ENCODE results near the gene MGMT. TPM values are rescaled to one million over a fixed set of nuclear protein-coding genes. Genes with fewer than 3 reads are reported as not detected.

Gene MGMT
- total and polyA plus RNA-seq, 2 donors (not counting 1 experiment from before 2014, with no cell fraction given) = 1.9 to 29.1 TPM

- H3K9ac ChIP-seq (ENCODE audit: insufficient read depth, low read length) = no peak overlapping the region
- no peaks in the 10 kb centered on the region for H4K20me1 ChIP-seq (ENCODE audit: control insufficient read depth, extremely low read depth, insufficient read depth, low read length)
- no peaks in the 10 kb centered on the region for H3K36me3 ChIP-seq (ENCODE audit: control insufficient read depth, insufficient read depth, low read length)
- no peaks in the 10 kb centered on the region for H3K27me3 ChIP-seq (ENCODE audit: control insufficient read depth, insufficient read depth, low read length)
- H3K9me3 ChIP-seq (ENCODE audit: control insufficient read depth, insufficient read depth, low read depth, low read length) = no peaks in the 10 kb centered on the region
- no peak overlapping the region for H2AFZ ChIP-seq (ENCODE audit: low read length)
- no peak overlapping the region for H3K4me3 ChIP-seq (replicated peaks in 1 of 4; ENCODE audit: control extremely low read depth in 1 of 4, insufficient read depth in 1 of 4, low read depth in 3 of 4, low read length in 4 of 4)
- H3K4me2 ChIP-seq (ENCODE audit: extremely low read depth, insufficient read depth, low read length) = no peak overlapping the region
- no peak for TF ChIP-seq EZH2 (IDR thresholded peaks at IDR 0.05; ENCODE audit: low read length, missing control alignments)
- TF ChIP-seq, protein P1, sequence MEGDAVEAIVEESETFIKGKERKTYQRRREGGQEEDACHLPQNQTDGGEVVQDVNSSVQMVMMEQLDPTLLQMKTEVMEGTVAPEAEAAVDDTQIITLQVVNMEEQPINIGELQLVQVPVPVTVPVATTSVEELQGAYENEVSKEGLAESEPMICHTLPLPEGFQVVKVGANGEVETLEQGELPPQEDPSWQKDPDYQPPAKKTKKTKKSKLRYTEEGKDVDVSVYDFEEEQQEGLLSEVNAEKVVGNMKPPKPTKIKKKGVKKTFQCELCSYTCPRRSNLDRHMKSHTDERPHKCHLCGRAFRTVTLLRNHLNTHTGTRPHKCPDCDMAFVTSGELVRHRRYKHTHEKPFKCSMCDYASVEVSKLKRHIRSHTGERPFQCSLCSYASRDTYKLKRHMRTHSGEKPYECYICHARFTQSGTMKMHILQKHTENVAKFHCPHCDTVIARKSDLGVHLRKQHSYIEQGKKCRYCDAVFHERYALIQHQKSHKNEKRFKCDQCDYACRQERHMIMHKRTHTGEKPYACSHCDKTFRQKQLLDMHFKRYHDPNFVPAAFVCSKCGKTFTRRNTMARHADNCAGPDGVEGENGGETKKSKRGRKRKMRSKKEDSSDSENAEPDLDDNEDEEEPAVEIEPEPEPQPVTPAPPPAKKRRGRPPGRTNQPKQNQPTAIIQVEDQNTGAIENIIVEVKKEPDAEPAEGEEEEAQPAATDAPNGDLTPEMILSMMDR (conservative IDR thresholded peaks at IDR 0.05 in 1 of 2, IDR thresholded peaks at IDR 0.05 in 1 of 2; ENCODE audit: low read depth in 1 of 2, low read length in 2 of 2) = no peak
- H3K27ac ChIP-seq (ENCODE audit: insufficient read depth, low read length) = no peak overlapping the region
- DNase-seq (ENCODE audit: low read depth in 2 of 2) = no peak
- no peaks in the 10 kb centered on the region for H3K4me1 ChIP-seq (ENCODE audit: control insufficient read depth, extremely low read depth, insufficient read depth, low read length)
- H3K79me2 ChIP-seq (ENCODE audit: control insufficient read depth, insufficient read depth, low read length) = no peaks in the 10 kb centered on the region
Observed at GRCh38 chr10:129809841-129810240, 342.8 kb downstream of the MGMT start.

DNA sequence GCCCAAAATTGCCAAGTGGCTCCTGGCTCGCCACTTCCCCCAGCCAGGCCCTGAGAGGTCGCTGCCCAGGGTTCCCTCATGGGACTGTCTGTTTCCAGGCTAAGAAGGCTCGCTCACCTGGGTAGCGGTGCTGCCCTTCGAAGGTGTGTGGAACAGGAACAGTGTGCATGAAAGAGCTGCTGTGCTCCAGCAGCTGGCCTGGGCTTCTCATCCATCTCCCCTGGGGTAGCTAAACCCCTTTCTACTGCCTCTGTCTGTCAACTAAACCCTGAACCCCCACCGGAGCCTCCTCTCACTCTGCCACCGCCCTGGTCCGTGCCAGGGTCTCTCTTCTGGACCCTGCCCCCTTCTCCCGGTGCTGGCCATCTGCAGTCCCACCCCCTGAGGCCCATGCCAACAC lies 344.2 kb downstream of the MGMT start:
- no peak for DNase-seq (ENCODE audit: low read depth in 2 of 2)

GRCh38 chr10:129812398-129812797 lies 345.4 kb downstream of the MGMT start:
- Histone ChIP-seq H3K27me3 (ENCODE audit: control insufficient read depth, insufficient read depth, low read length) (no peaks in the 10 kb centered on the region), H3K4me3 (replicated peaks in 1 of 4; ENCODE audit: control extremely low read depth in 1 of 4, insufficient read depth in 1 of 4, low read depth in 3 of 4, low read length in 4 of 4) (no peak overlapping the region), H3K27ac (ENCODE audit: insufficient read depth, low read length) (no peak overlapping the region), H3K9ac (ENCODE audit: insufficient read depth, low read length) (no peak overlapping the region), H3K9me3 (ENCODE audit: control insufficient read depth, insufficient read depth, low read depth, low read length) (no peaks in the 10 kb centered on the region), H2AFZ (ENCODE audit: low read length) (no peak overlapping the region), H3K79me2 (ENCODE audit: control insufficient read depth, insufficient read depth, low read length) (no peaks in the 10 kb centered on the region), H4K20me1 (ENCODE audit: control insufficient read depth, extremely low read depth, insufficient read depth, low read length) (no peaks in the 10 kb centered on the region), H3K4me1 (ENCODE audit: control insufficient read depth, extremely low read depth, insufficient read depth, low read length) (no peaks in the 10 kb centered on the region), H3K36me3 (ENCODE audit: control insufficient read depth, insufficient read depth, low read length) (no peaks in the 10 kb centered on the region), H3K4me2 (ENCODE audit: extremely low read depth, insufficient read depth, low read length) (no peak overlapping the region)
- no peak for DNase-seq (ENCODE audit: low read depth in 2 of 2)
- TF ChIP-seq EZH2 (IDR thresholded peaks at IDR 0.05; ENCODE audit: low read length, missing control alignments) = no peak
- TF ChIP-seq, protein P1 (conservative IDR thresholded peaks at IDR 0.05 in 1 of 2, IDR thresholded peaks at IDR 0.05 in 1 of 2; ENCODE audit: low read depth in 1 of 2, low read length in 2 of 2) = no peak

More for the DNA sequence above, 344.2 kb downstream of the MGMT start:
- Histone ChIP-seq H3K27ac (ENCODE audit: insufficient read depth, low read length) (no peak overlapping the region), H3K4me1 (ENCODE audit: control insufficient read depth, extremely low read depth, insufficient read depth, low read length) (no peaks in the 10 kb centered on the region), H3K27me3 (ENCODE audit: control insufficient read depth, insufficient read depth, low read length) (no peaks in the 10 kb centered on the region), H3K79me2 (ENCODE audit: control insufficient read depth, insufficient read depth, low read length) (no peaks in the 10 kb centered on the region), H3K4me3 (replicated peaks in 1 of 4; ENCODE audit: control extremely low read depth in 1 of 4, insufficient read depth in 1 of 4, low read depth in 3 of 4, low read length in 4 of 4) (no peak overlapping the region), H4K20me1 (ENCODE audit: control insufficient read depth, extremely low read depth, insufficient read depth, low read length) (no peaks in the 10 kb centered on the region), H3K36me3 (ENCODE audit: control insufficient read depth, insufficient read depth, low read length) (no peaks in the 10 kb centered on the region), H3K9me3 (ENCODE audit: control insufficient read depth, insufficient read depth, low read depth, low read length) (no peaks in the 10 kb centered on the region), H3K9ac (ENCODE audit: insufficient read depth, low read length) (no peak overlapping the region), H3K4me2 (ENCODE audit: extremely low read depth, insufficient read depth, low read length) (no peak overlapping the region), H2AFZ (ENCODE audit: low read length) (no peak overlapping the region)
- no peak for TF ChIP-seq EZH2 (IDR thresholded peaks at IDR 0.05; ENCODE audit: low read length, missing control alignments)
- TF ChIP-seq, protein P1 (conservative IDR thresholded peaks at IDR 0.05 in 1 of 2, IDR thresholded peaks at IDR 0.05 in 1 of 2; ENCODE audit: low read depth in 1 of 2, low read length in 2 of 2) = no peak

All from fibroblast of lung (primary cell).